ENCODE data around the gene RAP1GAP. TPM values are rescaled to one million over a fixed set of nuclear protein-coding genes. Genes with fewer than 3 reads are reported as not detected.

Gene RAP1GAP
- total and polyA plus RNA-seq, 2 donors from 2014 or later: 39.2 to 200 TPM

DNA sequence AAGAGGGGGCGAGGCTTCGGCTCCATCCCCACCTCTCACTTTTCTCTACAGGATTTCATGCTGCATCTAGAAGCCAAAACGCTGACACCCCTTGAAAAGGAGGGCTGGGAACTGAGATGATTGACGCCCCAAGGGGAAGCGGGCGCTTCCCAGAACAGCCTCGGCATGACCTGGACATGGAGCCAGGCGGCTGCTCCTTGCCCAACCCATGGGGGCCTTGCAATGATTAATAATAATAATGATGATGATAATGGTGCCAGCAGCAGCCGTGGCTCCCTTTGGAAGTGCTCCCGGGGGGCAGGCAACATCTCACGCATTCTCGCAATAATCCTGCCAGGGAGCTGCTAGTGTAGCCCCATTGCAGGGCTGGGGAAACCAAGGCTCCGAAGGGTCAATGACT, 78.2 kb downstream of the RAP1GAP start:
- no peak for FAIRE-seq

DNA sequence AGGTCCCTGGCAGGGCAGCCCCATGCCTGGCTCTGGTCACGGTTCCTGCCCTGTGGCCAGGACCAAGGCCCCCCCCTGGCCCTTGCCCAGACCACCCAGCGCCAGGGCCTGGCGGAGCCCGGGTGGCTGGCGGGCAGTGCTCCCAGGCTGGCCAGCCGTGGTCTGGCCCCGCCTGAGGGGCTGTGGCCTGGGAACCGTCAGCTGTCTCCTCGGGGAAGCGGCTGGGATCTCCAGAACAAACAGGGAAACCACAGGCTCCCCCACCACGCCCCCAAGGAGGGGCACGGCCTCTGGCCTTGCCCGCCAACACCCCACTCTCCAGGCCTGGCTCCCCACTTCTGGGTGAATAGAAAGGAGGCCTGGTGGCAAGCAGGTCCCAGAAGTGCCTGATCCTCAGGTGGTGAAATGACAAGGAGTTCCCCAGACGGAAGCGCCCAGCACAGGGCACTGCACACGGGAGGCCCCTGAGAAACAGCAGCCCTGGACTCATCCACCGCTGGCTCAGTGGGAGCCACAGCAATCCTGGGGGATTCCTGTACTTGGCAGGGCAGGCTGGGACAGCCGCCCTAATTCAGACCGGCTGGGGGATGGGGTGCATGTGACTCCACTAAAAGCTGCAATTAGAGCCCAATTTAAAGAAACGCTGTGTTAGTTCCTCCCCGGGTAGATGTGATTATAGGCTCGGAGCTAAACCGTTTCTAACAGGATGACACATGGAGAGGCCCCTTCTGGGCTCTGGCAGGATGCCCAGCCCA, 78.9 kb downstream of the RAP1GAP start:
- FAIRE-seq (no peak), DNase-seq (no peak)
- Histone ChIP-seq H3K27ac (ENCODE audit: low read depth in 2 of 2, low read length in 2 of 2) (no peak overlapping the region), H3K4me3 (ENCODE audit: low read length in 3 of 3) (no peak overlapping the region), H3K4me1 (ENCODE audit: control insufficient read depth in 2 of 3, insufficient read depth in 2 of 3, low read depth in 1 of 3, low read length in 3 of 3) (peaks cover 0 to 9% (median 8%) of the 10 kb centered on the region in 3 donors), H3K9me3 (ENCODE audit: control insufficient read depth in 2 of 3, insufficient read depth in 1 of 3, low read length in 3 of 3) (no peaks in the 10 kb centered on the region), H3K27me3 (ENCODE audit: control insufficient read depth, insufficient read depth, low read length) (no peaks in the 10 kb centered on the region), H3K36me3 (ENCODE audit: control insufficient read depth in 2 of 3, insufficient read depth in 3 of 3, low read length in 3 of 3) (no peaks in the 10 kb centered on the region), H3K9ac (ENCODE audit: low read length in 3 of 3) (no peak overlapping the region)
- intact Hi-C loops (cut with DNase I): no loop called here
- TF ChIP-seq, protein P1, sequence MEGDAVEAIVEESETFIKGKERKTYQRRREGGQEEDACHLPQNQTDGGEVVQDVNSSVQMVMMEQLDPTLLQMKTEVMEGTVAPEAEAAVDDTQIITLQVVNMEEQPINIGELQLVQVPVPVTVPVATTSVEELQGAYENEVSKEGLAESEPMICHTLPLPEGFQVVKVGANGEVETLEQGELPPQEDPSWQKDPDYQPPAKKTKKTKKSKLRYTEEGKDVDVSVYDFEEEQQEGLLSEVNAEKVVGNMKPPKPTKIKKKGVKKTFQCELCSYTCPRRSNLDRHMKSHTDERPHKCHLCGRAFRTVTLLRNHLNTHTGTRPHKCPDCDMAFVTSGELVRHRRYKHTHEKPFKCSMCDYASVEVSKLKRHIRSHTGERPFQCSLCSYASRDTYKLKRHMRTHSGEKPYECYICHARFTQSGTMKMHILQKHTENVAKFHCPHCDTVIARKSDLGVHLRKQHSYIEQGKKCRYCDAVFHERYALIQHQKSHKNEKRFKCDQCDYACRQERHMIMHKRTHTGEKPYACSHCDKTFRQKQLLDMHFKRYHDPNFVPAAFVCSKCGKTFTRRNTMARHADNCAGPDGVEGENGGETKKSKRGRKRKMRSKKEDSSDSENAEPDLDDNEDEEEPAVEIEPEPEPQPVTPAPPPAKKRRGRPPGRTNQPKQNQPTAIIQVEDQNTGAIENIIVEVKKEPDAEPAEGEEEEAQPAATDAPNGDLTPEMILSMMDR (IDR thresholded peaks at IDR 0.05; ENCODE audit: borderline replicate concordance, extremely low read depth, insufficient read depth): no peak

More for the DNA sequence above, 78.2 kb downstream of the RAP1GAP start:
- DNase-seq: no peak
- Histone ChIP-seq H3K4me3 (ENCODE audit: low read length in 3 of 3) (no peak overlapping the region), H3K27ac (ENCODE audit: low read depth in 2 of 2, low read length in 2 of 2) (no peak overlapping the region), H3K9me3 (ENCODE audit: control insufficient read depth in 2 of 3, insufficient read depth in 1 of 3, low read length in 3 of 3) (no peaks in the 10 kb centered on the region), H3K27me3 (ENCODE audit: control insufficient read depth, insufficient read depth, low read length) (no peaks in the 10 kb centered on the region), H3K9ac (ENCODE audit: low read length in 3 of 3) (no peak overlapping the region), H3K36me3 (ENCODE audit: control insufficient read depth in 2 of 3, insufficient read depth in 3 of 3, low read length in 3 of 3) (no peaks in the 10 kb centered on the region), H3K4me1 (ENCODE audit: control insufficient read depth in 2 of 3, insufficient read depth in 2 of 3, low read depth in 1 of 3, low read length in 3 of 3) (peaks cover 0 to 8% (median 6%) of the 10 kb centered on the region in 3 donors)
- intact Hi-C loops (cut with DNase I): no loop called here
- TF ChIP-seq, protein P1 (IDR thresholded peaks at IDR 0.05; ENCODE audit: borderline replicate concordance, extremely low read depth, insufficient read depth): no peak

DNA sequence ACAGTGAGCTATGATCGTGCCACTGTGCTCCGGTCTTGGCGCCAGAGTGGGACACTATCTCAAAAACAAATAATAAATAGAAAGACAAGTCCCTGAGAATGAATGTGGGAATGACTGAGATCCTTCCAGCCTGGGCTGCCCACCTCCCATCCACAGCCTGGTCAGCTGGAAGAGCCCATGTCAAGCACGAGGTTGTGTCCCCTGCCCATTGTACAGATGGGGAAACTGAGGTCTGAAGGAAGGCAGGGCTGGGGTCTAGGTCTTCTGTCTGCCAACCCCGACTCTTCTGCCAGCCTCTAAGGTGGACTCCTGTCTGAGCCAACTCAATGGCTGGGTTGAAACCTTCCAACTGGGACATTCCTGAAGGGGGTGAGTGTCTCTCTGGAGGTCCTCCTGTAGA, 79.5 kb downstream of the RAP1GAP start:
- DNase-seq: no peak
- Histone ChIP-seq H3K27me3 (ENCODE audit: control insufficient read depth, insufficient read depth, low read length) (no peaks in the 10 kb centered on the region), H3K4me3 (ENCODE audit: low read length in 3 of 3) (no peak overlapping the region), H3K27ac (ENCODE audit: low read depth in 2 of 2, low read length in 2 of 2) (no peak overlapping the region), H3K9me3 (ENCODE audit: control insufficient read depth in 2 of 3, insufficient read depth in 1 of 3, low read length in 3 of 3) (no peaks in the 10 kb centered on the region), H3K4me1 (ENCODE audit: control insufficient read depth in 2 of 3, insufficient read depth in 2 of 3, low read depth in 1 of 3, low read length in 3 of 3) (peaks cover 0 to 9% (median 8%) of the 10 kb centered on the region in 3 donors), H3K36me3 (ENCODE audit: control insufficient read depth in 2 of 3, insufficient read depth in 3 of 3, low read length in 3 of 3) (no peaks in the 10 kb centered on the region), H3K9ac (ENCODE audit: low read length in 3 of 3) (no peak overlapping the region)
- no peak for FAIRE-seq
- TF ChIP-seq, protein P1 (IDR thresholded peaks at IDR 0.05; ENCODE audit: borderline replicate concordance, extremely low read depth, insufficient read depth): no peak
- intact Hi-C loops (cut with DNase I): no loop called here
